Liver (tissue), 9 donors: ENCODE measurements around the gene GNAS-AS1. TPM values are rescaled to one million over a fixed set of nuclear protein-coding genes. Genes with fewer than 3 reads are reported as not detected.

Experiments used
- DNase-seq: peaks from one replicate; pipeline ENCODE4 v3.0.0-alpha.2; 2017; ENCODE audit warnings: low spot score
- H3K27ac ChIP-seq, 2 donors: one replicate each; pipeline ENCODE4 v1.7.0; 2013; ENCODE audit warnings: inconsistent platforms in 2 of 2, low read length in 2 of 2, control low read depth in 1 of 2, low read depth in 1 of 2, mild to moderate bottlenecking in 1 of 2
- H3K27me3 ChIP-seq, 4 donors: one replicate each; pipeline versions ENCODE4 v1.6.1 to v1.7.0; 2013; ENCODE audit warnings: low read length in 3 of 4, inconsistent platforms in 1 of 4, mild to moderate bottlenecking in 1 of 4, moderate library complexity in 1 of 4; ENCODE audit not compliant: control insufficient read depth in 4 of 4, insufficient read depth in 4 of 4
- H3K36me3 ChIP-seq, 4 donors: one replicate each; pipeline versions ENCODE4 v1.6.1 to v1.7.0; 2013; ENCODE audit warnings: low read length in 3 of 4, mild to moderate bottlenecking in 3 of 4, low read depth in 1 of 4, moderate library complexity in 1 of 4; ENCODE audit not compliant: control insufficient read depth in 4 of 4, insufficient read depth in 3 of 4
- H3K4me1 ChIP-seq, 4 donors: one replicate each; pipeline versions ENCODE4 v1.6.1 to v1.7.0; 2013; ENCODE audit warnings: low read length in 3 of 4, mild to moderate bottlenecking in 3 of 4, moderate library complexity in 1 of 4; ENCODE audit not compliant: control insufficient read depth in 4 of 4, insufficient read depth in 4 of 4
- H3K4me3 ChIP-seq, 3 donors: one replicate each; pipeline versions ENCODE4 v1.6.1 to v1.7.0; 2013; ENCODE audit warnings: low read length in 3 of 3, control low read depth in 1 of 3, low read depth in 1 of 3, mild to moderate bottlenecking in 1 of 3
- H3K9ac ChIP-seq, 2 donors: one replicate each; pipeline ENCODE4 v1.7.0; 2013; ENCODE audit warnings: low read length in 2 of 2, mild to moderate bottlenecking in 2 of 2, moderate library complexity in 2 of 2, control low read depth in 1 of 2, low read depth in 1 of 2
- H3K9me3 ChIP-seq, 4 donors: one replicate each; pipeline versions ENCODE4 v1.6.1 to v1.7.0; 2013; ENCODE audit warnings: low read length in 3 of 4; ENCODE audit not compliant: control insufficient read depth in 4 of 4
- EGR1 ChIP-seq, 2 donors: IDR thresholded peaks; 2 replicates each; pipeline ENCODE4 v1.6.1; 2016 to 2018; ENCODE audit warnings: antibody characterized with exemption in 2 of 2, low read depth in 2 of 2
- FOXA1 ChIP-seq: IDR thresholded peaks from 2 replicates; pipeline ENCODE4 v1.6.1; 2016; ENCODE audit warnings: antibody characterized with exemption
- FOXA2 ChIP-seq: IDR thresholded peaks from 2 replicates; pipeline ENCODE4 v1.6.1; 2016; ENCODE audit warnings: antibody characterized with exemption
- GABPA ChIP-seq, 2 donors: IDR thresholded peaks in 1 of 2; conservative IDR thresholded peaks in 1 of 2; 2 replicates each; pipeline ENCODE4 v1.6.1; 2016; ENCODE audit warnings: antibody characterized with exemption in 2 of 2, mild to moderate bottlenecking in 1 of 2, moderate library complexity in 1 of 2
- HNF4A ChIP-seq, 2 donors: conservative IDR thresholded peaks; 2 replicates each; pipeline ENCODE4 v1.6.1; 2016; ENCODE audit warnings: antibody characterized with exemption in 2 of 2, mild to moderate bottlenecking in 2 of 2
- HNF4G ChIP-seq: IDR thresholded peaks from 2 replicates; pipeline ENCODE4 v1.6.1; 2016; ENCODE audit warnings: antibody characterized with exemption
- JUND ChIP-seq, 2 donors: IDR thresholded peaks; 2 replicates each; pipeline ENCODE4 v1.6.1; 2016; ENCODE audit warnings: antibody characterized with exemption in 2 of 2
- NR2F2 ChIP-seq: IDR thresholded peaks from 2 replicates; pipeline ENCODE4 v1.6.1; 2016; ENCODE audit warnings: antibody characterized with exemption
- RAD21 ChIP-seq, 2 donors: IDR thresholded peaks; 2 replicates each; pipeline ENCODE4 v1.6.1; 2016; ENCODE audit warnings: antibody characterized with exemption in 2 of 2, mild to moderate bottlenecking in 2 of 2
- RXRA ChIP-seq, 2 donors: IDR thresholded peaks; 2 replicates each; pipeline ENCODE4 v1.6.1; 2017 to 2018; ENCODE audit warnings: antibody characterized with exemption in 2 of 2, mild to moderate bottlenecking in 1 of 2
- SP1 ChIP-seq: IDR thresholded peaks from 2 replicates; pipeline ENCODE4 v1.6.1; 2018; ENCODE audit warnings: antibody characterized with exemption, mild to moderate bottlenecking
- TAF1 ChIP-seq: conservative IDR thresholded peaks from 2 replicates; pipeline ENCODE4 v1.6.1; 2016; ENCODE audit warnings: antibody characterized with exemption, mild to moderate bottlenecking
- YY1 ChIP-seq: IDR thresholded peaks from 2 replicates; pipeline ENCODE4 v1.6.1; 2016; ENCODE audit warnings: antibody characterized with exemption, mild to moderate bottlenecking
- WGBS: extraction: QIAGEN DNeasy Blood & Tissue Kit; methylation state at CpG from one replicate; pipeline ENCODE4 v1.1.7; 2013; 5-methylcytosine and 5-hydroxymethylcytosine counted together
- polyA plus RNA-seq, 2 donors: library from polyadenylated mRNA; stranded (reverse) in 1 of 2; unstranded in 1 of 2; fragments of 200-250 nt in 1 of 2; fragments of >200 nt in 1 of 2; fragmentation: Nextera tagmentation in 1 of 2; extraction: Ambion mirVana in 1 of 2; gene quantifications; one replicate each; pipeline versions ENCODE4 v1.2.1 to v1.2.3, GENCODE V29; 2013 to 2015
- total RNA-seq, 2 donors: library from RNA; depleted of rRNA; stranded (reverse); fragments of >200 nt; gene quantifications; one replicate each; pipeline ENCODE4 v1.2.3, GENCODE V29; 2014
- TF ChIP-seq, protein P1 (sequence below): IDR thresholded peaks from 2 replicates; pipeline ENCODE4 v1.6.1; 2016; ENCODE audit warnings: antibody characterized with exemption, mild to moderate bottlenecking
- TF ChIP-seq, protein P2 (sequence below): IDR thresholded peaks from 2 replicates; pipeline ENCODE4 v1.6.1; 2016; ENCODE audit warnings: antibody characterized with exemption
- TF ChIP-seq, protein P3 (sequence below): IDR thresholded peaks from 2 replicates; pipeline ENCODE4 v1.6.1; 2016; ENCODE audit warnings: antibody characterized with exemption
- TF ChIP-seq, protein P4 (sequence below): fragments of 150-350 bp; IDR thresholded peaks from 2 replicates; pipeline ENCODE4 v1.5.1; 2017; ENCODE audit warnings: improper control_type of control experiment, low read depth, low read length; ENCODE audit not compliant: missing input control
- TF ChIP-seq, protein P5 (sequence below): IDR thresholded peaks from 2 replicates; pipeline ENCODE4 v1.6.1; 2016; ENCODE audit warnings: antibody characterized with exemption
- donor health status: healthy.
- donor health status: healthy.
- donor health status: healthy.
- donor health status: healthy.
- donor health status: healthy.

GNAS-AS1 gene
- total and polyA plus RNA-seq, 4 donors = 0.08 to 0.42 (median 0.09) TPM; not detected in 1

DNA sequence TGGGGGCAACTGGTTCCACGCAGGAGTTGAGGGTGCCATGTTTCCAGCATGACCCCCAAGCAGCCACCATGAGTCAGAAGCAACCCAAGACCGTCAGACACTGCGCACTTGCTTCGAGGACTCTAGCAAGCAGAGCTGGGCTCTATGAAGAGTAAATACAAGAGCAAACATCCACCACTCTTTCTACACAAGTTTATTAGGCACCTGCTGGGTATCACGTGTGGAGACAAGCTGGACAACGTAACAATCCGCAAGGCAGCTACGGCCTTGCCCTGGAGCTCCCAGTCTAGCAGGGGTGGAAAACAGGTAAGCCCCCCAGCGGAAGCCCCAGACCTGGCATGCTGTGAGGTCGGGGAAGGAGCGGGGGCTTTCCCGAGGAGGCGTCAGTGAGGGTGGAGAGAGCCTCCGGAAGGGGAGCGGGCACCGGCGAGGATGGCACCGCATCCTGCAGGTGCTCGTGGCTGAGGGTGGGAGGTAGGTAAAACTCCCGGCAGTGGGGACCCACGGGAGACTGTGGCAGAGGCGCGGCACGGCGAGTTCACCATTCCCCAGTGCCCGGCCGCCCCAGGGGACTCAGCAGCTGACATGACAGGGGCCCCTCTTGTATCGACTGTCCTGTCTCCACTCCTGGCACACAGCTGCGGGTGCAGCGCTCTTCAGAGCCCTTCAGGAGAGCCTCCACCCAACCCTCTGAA, 33.6 kb downstream of the GNAS-AS1 start:
- H3K4me1 ChIP-seq = no peaks in the 10 kb centered on the region
- DNase-seq = no peak
- no peaks in the 10 kb centered on the region for H3K9me3 ChIP-seq
- no peak overlapping the region for H3K4me3 ChIP-seq
- no peaks in the 10 kb centered on the region for H3K27me3 ChIP-seq
- 92% methylated on average over 30 of the region's 30 CpGs for WGBS
- H3K27ac ChIP-seq = no peak overlapping the region
- TF ChIP-seq RXRA (IDR thresholded peaks at IDR 0.05) = no peak
- no peak for TF ChIP-seq FOXA2
- TF ChIP-seq HNF4A (conservative IDR thresholded peaks at IDR 0.05) = no peak
- TF ChIP-seq, protein P1, sequence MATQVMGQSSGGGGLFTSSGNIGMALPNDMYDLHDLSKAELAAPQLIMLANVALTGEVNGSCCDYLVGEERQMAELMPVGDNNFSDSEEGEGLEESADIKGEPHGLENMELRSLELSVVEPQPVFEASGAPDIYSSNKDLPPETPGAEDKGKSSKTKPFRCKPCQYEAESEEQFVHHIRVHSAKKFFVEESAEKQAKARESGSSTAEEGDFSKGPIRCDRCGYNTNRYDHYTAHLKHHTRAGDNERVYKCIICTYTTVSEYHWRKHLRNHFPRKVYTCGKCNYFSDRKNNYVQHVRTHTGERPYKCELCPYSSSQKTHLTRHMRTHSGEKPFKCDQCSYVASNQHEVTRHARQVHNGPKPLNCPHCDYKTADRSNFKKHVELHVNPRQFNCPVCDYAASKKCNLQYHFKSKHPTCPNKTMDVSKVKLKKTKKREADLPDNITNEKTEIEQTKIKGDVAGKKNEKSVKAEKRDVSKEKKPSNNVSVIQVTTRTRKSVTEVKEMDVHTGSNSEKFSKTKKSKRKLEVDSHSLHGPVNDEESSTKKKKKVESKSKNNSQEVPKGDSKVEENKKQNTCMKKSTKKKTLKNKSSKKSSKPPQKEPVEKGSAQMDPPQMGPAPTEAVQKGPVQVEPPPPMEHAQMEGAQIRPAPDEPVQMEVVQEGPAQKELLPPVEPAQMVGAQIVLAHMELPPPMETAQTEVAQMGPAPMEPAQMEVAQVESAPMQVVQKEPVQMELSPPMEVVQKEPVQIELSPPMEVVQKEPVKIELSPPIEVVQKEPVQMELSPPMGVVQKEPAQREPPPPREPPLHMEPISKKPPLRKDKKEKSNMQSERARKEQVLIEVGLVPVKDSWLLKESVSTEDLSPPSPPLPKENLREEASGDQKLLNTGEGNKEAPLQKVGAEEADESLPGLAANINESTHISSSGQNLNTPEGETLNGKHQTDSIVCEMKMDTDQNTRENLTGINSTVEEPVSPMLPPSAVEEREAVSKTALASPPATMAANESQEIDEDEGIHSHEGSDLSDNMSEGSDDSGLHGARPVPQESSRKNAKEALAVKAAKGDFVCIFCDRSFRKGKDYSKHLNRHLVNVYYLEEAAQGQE = no peak
- TF ChIP-seq RAD21 (IDR thresholded peaks at IDR 0.05) = no peak
- TF ChIP-seq, protein P2, sequence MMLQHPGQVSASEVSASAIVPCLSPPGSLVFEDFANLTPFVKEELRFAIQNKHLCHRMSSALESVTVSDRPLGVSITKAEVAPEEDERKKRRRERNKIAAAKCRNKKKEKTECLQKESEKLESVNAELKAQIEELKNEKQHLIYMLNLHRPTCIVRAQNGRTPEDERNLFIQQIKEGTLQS = no peak
- TF ChIP-seq JUND (IDR thresholded peaks at IDR 0.05) = no peak
- TF ChIP-seq YY1 = no peak
- no peak for TF ChIP-seq EGR1 (IDR thresholded peaks at IDR 0.05; ENCODE audit: low read depth in 2 of 2)
- no peak for TF ChIP-seq NR2F2
- no peak for TF ChIP-seq HNF4G
- no peak for TF ChIP-seq SP1
- no peak for TF ChIP-seq GABPA (IDR thresholded peaks at IDR 0.05 in 1 of 2, conservative IDR thresholded peaks at IDR 0.05 in 1 of 2)
- TF ChIP-seq, protein P3, sequence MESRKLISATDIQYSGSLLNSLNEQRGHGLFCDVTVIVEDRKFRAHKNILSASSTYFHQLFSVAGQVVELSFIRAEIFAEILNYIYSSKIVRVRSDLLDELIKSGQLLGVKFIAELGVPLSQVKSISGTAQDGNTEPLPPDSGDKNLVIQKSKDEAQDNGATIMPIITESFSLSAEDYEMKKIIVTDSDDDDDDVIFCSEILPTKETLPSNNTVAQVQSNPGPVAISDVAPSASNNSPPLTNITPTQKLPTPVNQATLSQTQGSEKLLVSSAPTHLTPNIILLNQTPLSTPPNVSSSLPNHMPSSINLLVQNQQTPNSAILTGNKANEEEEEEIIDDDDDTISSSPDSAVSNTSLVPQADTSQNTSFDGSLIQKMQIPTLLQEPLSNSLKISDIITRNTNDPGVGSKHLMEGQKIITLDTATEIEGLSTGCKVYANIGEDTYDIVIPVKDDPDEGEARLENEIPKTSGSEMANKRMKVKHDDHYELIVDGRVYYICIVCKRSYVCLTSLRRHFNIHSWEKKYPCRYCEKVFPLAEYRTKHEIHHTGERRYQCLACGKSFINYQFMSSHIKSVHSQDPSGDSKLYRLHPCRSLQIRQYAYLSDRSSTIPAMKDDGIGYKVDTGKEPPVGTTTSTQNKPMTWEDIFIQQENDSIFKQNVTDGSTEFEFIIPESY = no peak
- TF ChIP-seq, protein P4, sequence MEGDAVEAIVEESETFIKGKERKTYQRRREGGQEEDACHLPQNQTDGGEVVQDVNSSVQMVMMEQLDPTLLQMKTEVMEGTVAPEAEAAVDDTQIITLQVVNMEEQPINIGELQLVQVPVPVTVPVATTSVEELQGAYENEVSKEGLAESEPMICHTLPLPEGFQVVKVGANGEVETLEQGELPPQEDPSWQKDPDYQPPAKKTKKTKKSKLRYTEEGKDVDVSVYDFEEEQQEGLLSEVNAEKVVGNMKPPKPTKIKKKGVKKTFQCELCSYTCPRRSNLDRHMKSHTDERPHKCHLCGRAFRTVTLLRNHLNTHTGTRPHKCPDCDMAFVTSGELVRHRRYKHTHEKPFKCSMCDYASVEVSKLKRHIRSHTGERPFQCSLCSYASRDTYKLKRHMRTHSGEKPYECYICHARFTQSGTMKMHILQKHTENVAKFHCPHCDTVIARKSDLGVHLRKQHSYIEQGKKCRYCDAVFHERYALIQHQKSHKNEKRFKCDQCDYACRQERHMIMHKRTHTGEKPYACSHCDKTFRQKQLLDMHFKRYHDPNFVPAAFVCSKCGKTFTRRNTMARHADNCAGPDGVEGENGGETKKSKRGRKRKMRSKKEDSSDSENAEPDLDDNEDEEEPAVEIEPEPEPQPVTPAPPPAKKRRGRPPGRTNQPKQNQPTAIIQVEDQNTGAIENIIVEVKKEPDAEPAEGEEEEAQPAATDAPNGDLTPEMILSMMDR = no peak
- TF ChIP-seq FOXA1 = no peak
- TF ChIP-seq, protein P5, sequence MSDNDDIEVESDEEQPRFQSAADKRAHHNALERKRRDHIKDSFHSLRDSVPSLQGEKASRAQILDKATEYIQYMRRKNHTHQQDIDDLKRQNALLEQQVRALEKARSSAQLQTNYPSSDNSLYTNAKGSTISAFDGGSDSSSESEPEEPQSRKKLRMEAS = no peak
- no peak for TF ChIP-seq TAF1
- no peaks in the 10 kb centered on the region for H3K36me3 ChIP-seq
- H3K9ac ChIP-seq = no peak overlapping the region
